ENCODE results near the gene PWWP2B.

The PWWP2B gene

GRCh38 chr10:132460071-132460470 lies 63.1 kb downstream of the PWWP2B start:
- Histone ChIP-seq H4K20me1 (peaks cover 0 to 54% (median 6%) of the 10 kb centered on the region in 11 experiments; a peak in 12 of 22 replicates), H3K27me3 (peaks cover 0 to 39% (median 0%) of the 10 kb centered on the region in 11 experiments; a peak in 7 of 22 replicates), H3K9me3 (replicated peaks in 1 of 11) (no peaks in the 10 kb centered on the region), H3K27ac (no peak overlapping the region), H3K4me1 (peaks cover 13 to 63% (median 42%) of the 10 kb centered on the region in 10 experiments), H3K4me2 (peak overlapping the region in 3 of 11 experiments; percentile 69 to 87 (median 86); a peak in 2 of 22 replicates), H3K9ac (no peak overlapping the region), H3K36me3 (no peaks in the 10 kb centered on the region), H3K4me3 (no peak overlapping the region)
- no peak for TF ChIP-seq Cebpa-rat (IDR thresholded peaks at IDR 0.05)

DNA sequence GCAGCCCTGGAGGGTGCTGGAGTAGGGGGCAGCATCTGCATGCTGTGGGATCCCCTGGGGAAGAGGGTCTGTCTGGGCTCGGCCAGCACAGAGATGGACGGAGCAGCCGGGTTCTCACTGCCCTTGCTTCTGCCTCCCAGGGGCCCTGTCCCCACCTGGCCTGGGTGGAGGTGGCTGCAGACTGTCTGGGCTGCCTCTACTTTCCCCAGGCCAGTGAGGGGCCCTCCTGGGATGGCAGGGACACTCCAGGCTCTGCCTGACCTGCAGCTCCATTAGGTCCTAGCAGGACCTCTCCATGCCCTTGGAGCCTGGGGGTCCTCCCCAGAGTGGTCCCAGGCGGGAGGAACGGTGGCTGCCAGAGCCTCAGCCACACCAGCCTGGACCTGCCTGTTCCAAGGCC lies 63.7 kb downstream of the PWWP2B start:
- no peaks in the 10 kb centered on the region for H3K9me3 ChIP-seq (replicated peaks in 1 of 11)
- peak overlapping the region in 10 of 11 experiments; percentile 51 to 92 (median 82); a peak in 17 of 22 replicates for H3K4me2 ChIP-seq
- peaks cover 13 to 63% (median 42%) of the 10 kb centered on the region in 10 experiments for H3K4me1 ChIP-seq
- peaks cover 0 to 39% (median 0%) of the 10 kb centered on the region in 11 experiments; a peak in 6 of 22 replicates for H3K27me3 ChIP-seq
- H3K27ac ChIP-seq = no peak overlapping the region
- no peak overlapping the region; a peak in 2 of 22 replicates for H3K9ac ChIP-seq
- H4K20me1 ChIP-seq = peaks cover 0 to 54% (median 6%) of the 10 kb centered on the region in 11 experiments; a peak in 12 of 22 replicates
- no peak for TF ChIP-seq Cebpa-rat (IDR thresholded peaks at IDR 0.05)
- H3K36me3 ChIP-seq = no peaks in the 10 kb centered on the region
- no peak overlapping the region for H3K4me3 ChIP-seq

DNA sequence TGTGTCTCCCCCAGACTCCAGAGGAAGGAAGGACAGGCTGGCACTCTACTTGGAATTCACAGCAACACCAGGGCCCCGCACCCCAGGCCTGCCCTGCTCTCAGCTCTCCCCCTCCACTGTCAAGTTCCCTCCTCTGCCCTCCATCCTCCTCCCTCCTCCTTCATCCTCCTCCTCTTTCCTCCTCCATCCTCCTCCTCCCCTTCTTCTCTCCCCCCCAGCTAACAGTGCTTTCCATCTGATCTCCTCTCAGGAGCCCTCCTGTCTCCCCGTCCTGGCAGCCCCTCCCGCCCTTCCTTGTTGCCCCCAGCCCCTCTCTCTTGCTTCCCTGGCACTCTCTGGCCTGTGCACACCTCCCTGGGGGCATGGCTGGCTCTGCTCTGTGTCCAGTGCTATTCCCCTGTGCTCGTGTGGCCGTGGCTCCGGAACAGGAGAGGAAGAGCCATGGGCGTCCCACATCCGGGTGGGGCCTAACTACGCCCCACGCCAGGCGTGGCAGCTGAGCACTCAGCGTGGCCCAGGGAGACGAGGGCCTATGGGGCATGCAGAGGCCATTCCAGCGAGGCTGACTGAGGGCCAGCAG lies 64.2 kb downstream of the PWWP2B start:
- peaks cover 0 to 39% (median 0%) of the 10 kb centered on the region in 11 experiments; a peak in 5 of 22 replicates for H3K27me3 ChIP-seq
- H3K9me3 ChIP-seq (replicated peaks in 1 of 11) = no peaks in the 10 kb centered on the region
- H3K4me3 ChIP-seq = no peak overlapping the region
- H3K4me2 ChIP-seq = peak overlapping the region; percentile 50 to 92 (median 82); a peak in 21 of 22 replicates
- H3K36me3 ChIP-seq = no peaks in the 10 kb centered on the region
- H3K27ac ChIP-seq = no peak overlapping the region
- TF ChIP-seq Cebpa-rat (IDR thresholded peaks at IDR 0.05) = no peak
- peak overlapping the region in 3 of 11 experiments; percentile 32 to 48 (median 47); a peak in 6 of 22 replicates for H3K9ac ChIP-seq
- H4K20me1 ChIP-seq = peaks cover 0 to 54% (median 6%) of the 10 kb centered on the region in 11 experiments; a peak in 12 of 22 replicates
- peaks cover 13 to 63% (median 42%) of the 10 kb centered on the region in 10 experiments for H3K4me1 ChIP-seq

DNA sequence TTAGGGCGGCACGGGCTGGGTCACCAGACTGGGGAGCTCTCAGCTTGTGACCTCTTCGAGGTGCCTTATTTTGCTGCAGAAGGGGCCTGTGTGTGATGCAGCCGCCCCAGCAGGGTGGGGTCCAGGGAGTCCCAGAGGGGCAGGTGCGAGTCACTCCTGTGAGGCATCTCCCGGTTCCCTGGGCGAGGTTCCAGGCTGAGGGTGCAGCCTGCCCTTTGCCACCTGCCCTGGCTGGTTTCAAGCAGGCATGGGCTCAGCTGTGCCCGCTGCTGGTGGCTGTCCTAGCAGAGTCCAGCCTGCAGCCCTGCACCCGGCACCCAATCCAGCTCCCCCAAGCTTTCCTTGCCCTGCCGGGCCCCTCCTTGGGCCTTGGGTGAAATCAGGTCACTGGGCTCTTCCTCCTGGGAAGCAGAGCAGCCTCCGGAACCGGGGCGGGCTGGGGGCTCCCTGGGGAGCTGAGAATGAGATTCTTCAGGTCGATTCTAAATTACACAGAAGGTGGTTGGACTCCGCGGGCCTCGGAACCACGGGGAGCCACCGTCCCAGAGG lies 64.8 kb downstream of the PWWP2B start:
- no peak for TF ChIP-seq Cebpa-rat (IDR thresholded peaks at IDR 0.05)
- Histone ChIP-seq H3K9me3 (replicated peaks in 1 of 11) (no peaks in the 10 kb centered on the region), H3K4me1 (peaks cover 13 to 63% (median 42%) of the 10 kb centered on the region in 10 experiments), H3K4me3 (no peak overlapping the region), H4K20me1 (peaks cover 0 to 54% (median 6%) of the 10 kb centered on the region in 11 experiments; a peak in 12 of 22 replicates), H3K36me3 (no peaks in the 10 kb centered on the region), H3K27me3 (peaks cover 0 to 34% (median 0%) of the 10 kb centered on the region in 11 experiments; a peak in 5 of 22 replicates), H3K4me2 (peak overlapping the region; percentile 50 to 92 (median 82); a peak in 21 of 22 replicates), H3K9ac (peak overlapping the region in 5 of 11 experiments; percentile 20 to 48 (median 32); a peak in 5 of 22 replicates), H3K27ac (no peak overlapping the region)

- TF ChIP-seq Cebpa-rat (IDR thresholded peaks at IDR 0.05) = no peak
- H3K4me1 ChIP-seq = peaks cover 13 to 71% (median 48%) of the 10 kb centered on the region in 10 experiments
- H4K20me1 ChIP-seq = peaks cover 0 to 60% (median 6%) of the 10 kb centered on the region in 11 experiments; a peak in 12 of 22 replicates
- H3K27me3 ChIP-seq = peaks cover 0 to 36% (median 0%) of the 10 kb centered on the region in 11 experiments; a peak in 5 of 22 replicates
- H3K4me2 ChIP-seq = peak overlapping the region in 8 of 11 experiments; percentile 3 to 92 (median 82); a peak in 14 of 22 replicates
- H3K9me3 ChIP-seq (replicated peaks in 1 of 11) = no peaks in the 10 kb centered on the region
- H3K4me3 ChIP-seq = no peak overlapping the region
- H3K9ac ChIP-seq = peak overlapping the region in 2 of 11 experiments; percentile 9 to 13; a peak in 1 of 22 replicates
- H3K36me3 ChIP-seq = no peaks in the 10 kb centered on the region
- no peak overlapping the region for H3K27ac ChIP-seq
Measured at GRCh38 chr10:132462463-132463332, 65.7 kb downstream of the PWWP2B start.

DNA sequence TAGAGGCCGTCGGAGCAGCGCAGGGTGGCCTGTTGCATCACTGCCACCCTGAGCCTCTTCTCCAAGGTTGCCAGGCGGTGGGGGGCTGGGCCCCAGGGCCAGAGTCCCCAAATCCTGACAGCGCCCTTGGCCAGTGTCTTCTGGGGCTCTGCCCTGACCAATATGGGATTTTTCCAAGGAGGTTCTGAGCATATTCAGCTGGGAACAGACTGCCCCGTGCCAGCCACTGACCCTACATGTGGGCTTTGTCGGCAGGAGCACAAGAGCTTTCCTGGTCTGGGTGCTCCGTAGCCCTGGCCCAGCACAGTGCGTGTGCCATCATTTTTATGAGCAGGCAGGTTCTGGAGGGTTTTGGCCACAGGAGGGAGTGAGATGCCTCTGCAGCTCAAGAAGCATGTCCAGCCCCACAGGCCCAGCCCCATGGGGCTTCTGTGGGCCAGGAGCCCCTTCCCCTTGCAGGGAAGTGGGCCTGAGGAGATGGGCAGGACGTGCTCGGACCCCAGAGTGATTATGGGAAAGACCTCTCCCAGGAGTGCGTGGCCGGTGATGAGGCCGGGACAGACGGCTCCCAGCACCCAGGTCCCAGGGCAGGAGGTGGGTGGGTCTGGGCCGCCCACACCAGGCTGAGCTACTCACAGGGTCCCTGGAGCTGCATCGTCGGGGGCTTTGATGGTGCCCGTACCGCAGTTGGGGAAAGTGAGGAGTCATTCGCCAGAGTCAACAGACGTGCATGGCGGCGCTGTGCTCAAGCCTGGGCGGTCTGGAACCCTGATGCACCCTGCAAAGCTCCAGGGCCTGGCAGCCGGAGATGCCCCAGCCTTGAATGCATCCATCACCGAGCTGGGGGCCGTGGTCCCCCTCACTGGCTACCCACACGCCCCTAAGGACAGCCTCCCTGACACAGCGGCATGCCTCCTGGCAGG lies 66.6 kb downstream of the PWWP2B start:
- H4K20me1 ChIP-seq = peaks cover 0 to 56% (median 0%) of the 10 kb centered on the region in 11 experiments; a peak in 11 of 22 replicates
- H3K4me2 ChIP-seq = peak overlapping the region in 7 of 11 experiments; percentile 3 to 92 (median 63); a peak in 7 of 22 replicates
- H3K4me1 ChIP-seq = peaks cover 13 to 67% (median 47%) of the 10 kb centered on the region in 10 experiments
- no peak for TF ChIP-seq Cebpa-rat (IDR thresholded peaks at IDR 0.05)
- peaks cover 0 to 37% (median 0%) of the 10 kb centered on the region in 11 experiments; a peak in 5 of 22 replicates for H3K27me3 ChIP-seq
- no peak overlapping the region for H3K4me3 ChIP-seq
- no peaks in the 10 kb centered on the region for H3K9me3 ChIP-seq (replicated peaks in 1 of 11)
- no peak overlapping the region for H3K27ac ChIP-seq
- H3K9ac ChIP-seq = 0 out of 22 replicates have a peak overlapping the region, but pooled peaks of 1 of the 11 experiments have one; percentile 18
- H3K36me3 ChIP-seq = no peaks in the 10 kb centered on the region

GRCh38 chr10:132464256-132465192 lies 67.5 kb downstream of the PWWP2B start:
- Histone ChIP-seq H3K27me3 (peaks cover 0 to 38% (median 0%) of the 10 kb centered on the region in 11 experiments; a peak in 4 of 22 replicates), H3K4me1 (peaks cover 15 to 73% (median 52%) of the 10 kb centered on the region in 10 experiments), H3K4me3 (no peak overlapping the region)

More at GRCh38 chr10:132464256-132465192, 67.5 kb downstream of the PWWP2B start:
- peak overlapping the region in 5 of 11 experiments; percentile 15 to 92 (median 24); a peak in 4 of 22 replicates for H3K4me2 ChIP-seq
- H3K9me3 ChIP-seq (replicated peaks in 1 of 11) = no peaks in the 10 kb centered on the region
- no peaks in the 10 kb centered on the region for H3K36me3 ChIP-seq
- H3K27ac ChIP-seq = no peak overlapping the region
- peaks cover 0 to 48% (median 0%) of the 10 kb centered on the region in 11 experiments; a peak in 11 of 22 replicates for H4K20me1 ChIP-seq
- H3K9ac ChIP-seq = 0 out of 22 replicates have a peak overlapping the region, but pooled peaks of 1 of the 11 experiments have one; percentile 18
- TF ChIP-seq Cebpa-rat (IDR thresholded peaks at IDR 0.05) = no peak
